Panc1 (cell line): Measurements from ENCODE around the gene MLEC.

Experiments
- POLR2AphosphoS5 ChIP-seq: IDR thresholded peaks from 2 replicates; pipeline ENCODE4 v1.6.1; 2012; ENCODE audit warnings: mild to moderate bottlenecking, low read depth, low read length, moderate library complexity
- REST ChIP-seq, 2 experiments: IDR thresholded peaks; 2 replicates each; pipeline ENCODE4 v1.6.1; 2011 to 2012; ENCODE audit warnings: low read depth in 2 of 2, control low read depth in 1 of 2, low read length in 1 of 2, mild to moderate bottlenecking in 1 of 2, moderate library complexity in 1 of 2; ENCODE audit not compliant: insufficient read depth in 1 of 2
- TCF7L2 ChIP-seq: IDR thresholded peaks from 2 replicates; pipeline ENCODE4 v1.6.1; 2011; ENCODE audit warnings: mild to moderate bottlenecking, low read depth, low read length, inconsistent platforms
- TF ChIP-seq, protein P1 (sequence below): fragments of 450-650 bp; IDR thresholded peaks from 2 replicates; pipeline ENCODE4 v1.5.1; 2017; ENCODE audit warnings: mild to moderate bottlenecking

DNA sequence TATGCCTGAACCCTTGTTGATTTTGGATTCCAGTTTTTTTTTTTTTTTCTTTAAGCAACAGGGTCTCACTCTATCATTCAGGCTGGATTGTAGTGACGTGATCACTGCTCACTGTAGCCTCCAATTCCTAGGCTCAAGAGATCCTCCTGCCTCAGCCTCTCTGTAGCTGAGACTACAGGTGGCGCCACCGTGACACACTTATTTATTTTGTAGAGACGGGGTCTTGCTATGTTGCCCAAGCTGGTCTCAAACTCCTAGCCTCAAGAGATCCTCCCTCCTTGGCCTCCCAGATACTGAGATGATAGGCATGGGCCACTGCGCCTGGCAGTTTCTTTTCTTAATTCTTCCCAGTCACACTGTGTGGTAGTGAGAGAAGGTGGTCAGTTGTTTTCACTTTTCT, 63.9 kb downstream of the MLEC start:
- TF ChIP-seq, protein P1, sequence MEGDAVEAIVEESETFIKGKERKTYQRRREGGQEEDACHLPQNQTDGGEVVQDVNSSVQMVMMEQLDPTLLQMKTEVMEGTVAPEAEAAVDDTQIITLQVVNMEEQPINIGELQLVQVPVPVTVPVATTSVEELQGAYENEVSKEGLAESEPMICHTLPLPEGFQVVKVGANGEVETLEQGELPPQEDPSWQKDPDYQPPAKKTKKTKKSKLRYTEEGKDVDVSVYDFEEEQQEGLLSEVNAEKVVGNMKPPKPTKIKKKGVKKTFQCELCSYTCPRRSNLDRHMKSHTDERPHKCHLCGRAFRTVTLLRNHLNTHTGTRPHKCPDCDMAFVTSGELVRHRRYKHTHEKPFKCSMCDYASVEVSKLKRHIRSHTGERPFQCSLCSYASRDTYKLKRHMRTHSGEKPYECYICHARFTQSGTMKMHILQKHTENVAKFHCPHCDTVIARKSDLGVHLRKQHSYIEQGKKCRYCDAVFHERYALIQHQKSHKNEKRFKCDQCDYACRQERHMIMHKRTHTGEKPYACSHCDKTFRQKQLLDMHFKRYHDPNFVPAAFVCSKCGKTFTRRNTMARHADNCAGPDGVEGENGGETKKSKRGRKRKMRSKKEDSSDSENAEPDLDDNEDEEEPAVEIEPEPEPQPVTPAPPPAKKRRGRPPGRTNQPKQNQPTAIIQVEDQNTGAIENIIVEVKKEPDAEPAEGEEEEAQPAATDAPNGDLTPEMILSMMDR: no peak; the same call in 1 of the 2 replicates
- TF ChIP-seq REST (IDR thresholded peaks at IDR 0.05; ENCODE audit: insufficient read depth in 1 of 2, low read depth in 2 of 2, low read length in 1 of 2): no peak
- no peak for TF ChIP-seq POLR2AphosphoS5
- TF ChIP-seq TCF7L2: no peak
